NCI-H2081 treated with DMSO at 0.1 percent for 48 hours (cell line): ENCODE data around the gene CHSY1.
"Not testable (repeated sequence)": the region's sequence is repeated elsewhere in the genome, so short reads cannot be mapped to it uniquely, and the experiment has no call there.

Experiments
- DNase-seq: peaks from one replicate; lab custom pipeline; 2025; lab: John Stamatoyannopoulos, UW

The CHSY1 gene

DNA sequence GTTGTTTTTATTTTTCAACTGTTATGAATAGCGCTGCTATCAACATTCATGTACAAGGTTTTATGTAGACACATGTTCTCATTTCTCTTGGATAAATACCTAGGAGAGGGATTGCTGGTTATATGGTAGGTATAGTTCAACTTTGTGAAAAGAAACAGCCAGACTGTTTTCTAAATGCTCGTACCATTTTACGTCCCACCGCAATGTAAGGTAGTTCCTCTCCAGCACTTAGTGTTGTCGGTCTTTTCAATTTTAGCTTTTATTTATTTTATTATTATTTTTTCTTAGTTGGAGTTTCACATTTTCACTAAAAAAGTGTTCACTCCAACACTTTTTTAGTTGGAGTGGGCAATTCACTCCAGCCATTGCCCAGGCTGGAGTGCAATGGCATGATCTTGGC, 117.1 kb downstream of the CHSY1 start:
- no peak for DNase-seq

DNA sequence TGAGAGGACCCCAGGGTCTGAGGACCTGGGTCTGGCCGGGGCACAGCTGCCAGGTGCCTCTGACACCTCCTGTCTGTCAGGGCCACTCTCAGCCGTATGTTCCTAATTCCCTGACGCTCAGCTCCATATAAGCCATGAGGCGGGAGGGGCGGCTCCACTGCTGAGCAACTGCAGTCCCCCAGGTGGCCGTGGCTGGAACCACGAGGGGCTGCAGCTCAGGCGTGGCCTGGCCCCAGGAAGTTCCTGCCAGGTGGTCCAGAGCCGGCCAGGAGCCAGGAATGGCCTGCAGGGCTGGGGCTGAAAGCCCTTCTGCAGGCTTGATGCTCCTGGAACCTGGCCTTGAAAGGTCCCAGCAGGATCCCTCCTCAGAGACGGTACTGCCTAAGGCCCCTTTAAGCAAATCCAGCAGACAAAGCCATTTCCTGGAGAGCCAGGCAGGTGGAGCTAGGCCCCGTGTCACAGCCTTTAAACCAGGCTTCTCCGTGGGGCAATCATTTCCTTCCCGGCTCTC, 118.0 kb downstream of the CHSY1 start:
- no peak for DNase-seq

GRCh38 chr15:101133181-101133460, 118.7 kb downstream of the CHSY1 start:
- no peak for DNase-seq

GRCh38 chr15:101132390-101133180, 119.3 kb downstream of the CHSY1 start:
- DNase-seq: no peak

DNA sequence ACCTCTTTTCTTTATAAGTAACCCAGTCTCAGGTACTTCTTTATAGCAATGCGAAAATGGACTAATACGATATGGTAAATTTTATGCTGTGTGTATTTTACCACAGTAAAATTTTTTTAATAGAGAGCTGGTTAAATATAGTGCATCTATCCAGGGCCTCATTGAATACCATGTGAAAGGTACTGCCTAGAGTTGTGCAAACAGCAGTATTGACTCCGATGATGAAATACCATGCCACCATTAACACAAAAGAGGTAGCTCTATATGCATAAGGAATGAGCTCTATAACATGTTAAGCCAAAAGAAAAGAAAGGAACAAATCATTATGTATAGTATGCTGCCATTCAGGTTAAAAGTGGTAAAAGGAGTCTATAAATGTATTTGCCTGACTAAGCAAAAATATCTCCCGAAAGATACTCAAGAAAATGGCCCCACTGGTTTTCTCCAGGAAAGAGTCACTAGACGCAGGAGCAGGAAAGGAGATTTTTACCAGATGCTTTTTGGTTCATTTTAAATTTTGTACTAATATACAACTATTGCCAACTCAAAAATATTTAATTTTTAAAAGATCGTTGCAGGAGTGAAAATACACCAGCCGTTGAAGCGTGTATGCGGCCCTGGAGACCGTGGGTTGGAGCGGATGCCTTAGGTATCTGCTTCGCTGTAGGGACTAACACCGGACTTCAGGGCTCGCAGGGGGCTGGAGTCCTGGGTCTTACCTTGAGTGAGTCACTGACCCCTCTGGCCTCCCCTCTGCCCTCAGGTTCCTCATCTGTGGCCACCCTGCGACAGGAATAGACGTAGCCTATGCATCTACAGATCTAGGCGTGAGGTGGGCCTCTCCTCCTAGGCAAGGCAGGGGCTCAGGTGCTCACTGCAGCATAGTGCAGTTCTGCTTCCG, 120.1 kb downstream of the CHSY1 start:
- DNase-seq: no peak

DNA sequence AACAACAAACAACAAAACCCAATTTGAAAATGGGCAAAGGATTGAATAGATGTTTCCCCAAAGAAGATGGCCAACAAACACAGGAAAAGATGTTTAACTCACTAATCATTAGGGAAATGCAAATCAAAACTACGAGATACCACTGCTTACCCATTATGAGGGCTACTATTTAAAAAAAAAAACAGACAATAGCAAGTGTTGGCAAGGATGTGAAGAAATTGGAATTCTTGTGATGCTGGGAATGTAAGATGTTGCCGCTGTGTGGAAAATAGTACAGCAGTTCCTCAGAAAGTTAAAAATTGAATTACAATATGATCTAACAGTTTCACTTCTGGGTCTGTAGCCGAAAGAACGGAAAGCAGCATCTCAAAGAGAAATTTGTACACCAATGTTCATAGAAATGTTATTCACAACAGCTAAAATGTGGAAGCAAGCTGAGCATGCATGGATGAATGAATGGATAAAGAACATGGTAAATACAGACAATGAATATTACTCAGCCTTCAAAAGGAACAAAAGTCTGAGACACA, 121.9 kb downstream of the CHSY1 start:
- no peak for DNase-seq

DNA sequence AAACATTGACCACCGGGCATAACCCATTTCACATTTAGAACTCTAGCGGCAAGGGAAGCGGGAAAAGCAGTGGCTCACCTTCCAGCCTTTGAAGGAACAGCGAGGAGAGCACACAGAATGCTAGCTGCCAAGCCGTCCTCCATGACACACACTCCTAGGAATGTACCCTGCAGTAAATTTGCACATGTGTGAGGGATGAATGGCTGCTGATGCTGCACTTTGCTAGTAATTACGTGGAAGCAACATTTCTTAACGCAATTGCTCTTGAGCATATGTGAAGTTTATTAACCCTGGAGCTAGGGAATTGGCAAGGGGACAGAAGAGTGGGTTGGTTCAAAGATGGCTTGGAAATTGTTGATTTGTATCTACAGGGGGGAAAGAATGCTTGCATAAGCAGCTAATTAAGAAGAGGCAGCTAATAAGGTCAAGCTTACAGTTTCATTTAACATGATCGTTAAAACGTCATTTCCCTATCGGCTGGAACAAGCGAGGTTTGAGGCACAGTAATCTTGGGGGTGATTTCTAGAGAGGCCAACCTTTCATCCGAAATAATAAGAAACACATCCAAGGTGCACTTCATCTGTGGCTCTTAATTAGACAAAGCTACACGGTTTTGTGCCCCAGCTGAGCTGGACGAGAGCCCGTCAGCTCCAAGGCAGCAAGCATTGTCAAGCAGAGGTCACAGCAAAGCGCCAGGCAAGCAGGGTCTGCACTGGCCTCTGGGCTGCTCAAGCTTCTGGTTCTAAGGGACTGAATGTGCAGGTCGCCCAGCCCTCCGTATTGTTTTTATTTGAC, 123.4 kb downstream of the CHSY1 start:
- DNase-seq: no peak

DNA sequence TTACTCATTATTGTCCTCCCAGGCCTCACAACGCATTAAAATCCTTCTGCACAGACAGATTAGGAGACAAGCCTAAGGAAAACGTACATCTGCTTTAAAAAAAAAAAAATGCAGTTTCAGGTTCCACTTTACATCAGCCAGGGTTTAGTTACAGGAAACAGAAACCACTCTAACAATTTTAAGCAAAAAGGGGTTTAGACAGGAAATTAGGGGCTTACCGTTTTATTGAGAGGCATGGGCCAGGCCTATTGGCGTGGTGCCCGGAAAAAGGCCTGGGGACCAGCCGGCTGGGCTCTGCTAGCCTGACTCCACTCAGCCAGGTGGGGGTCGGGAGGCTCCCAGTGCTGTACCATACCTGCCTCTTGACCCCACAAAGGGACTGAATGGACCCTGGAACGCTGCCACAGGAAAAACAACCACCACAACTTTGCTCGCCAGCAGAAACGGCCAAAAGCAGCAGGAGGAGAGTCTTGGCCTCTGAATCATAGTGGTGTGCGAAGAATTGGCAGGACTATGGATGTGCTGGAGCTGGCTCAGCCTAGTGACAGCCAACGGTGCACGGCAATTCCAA, 124.3 kb downstream of the CHSY1 start:
- DNase-seq: peak; percentile 24

- DNase-seq: no peak
Measured at GRCh38 chr15:101126618-101127505, 125.0 kb downstream of the CHSY1 start.

GRCh38 chr15:101125881-101126428, 125.9 kb downstream of the CHSY1 start:
- not testable (repeated sequence) for DNase-seq
